GM19372 (cell line): ENCODE results near the gene SORCS3.

Experiments
- ATAC-seq: cut with Tn5 transposase; IDR thresholded peaks from one replicate; pipeline ENCODE4 v1.9.1; 2021; ENCODE audit warnings: mild to moderate bottlenecking, low read depth, moderate library complexity; ENCODE audit not compliant: unreplicated experiment

Gene SORCS3

DNA sequence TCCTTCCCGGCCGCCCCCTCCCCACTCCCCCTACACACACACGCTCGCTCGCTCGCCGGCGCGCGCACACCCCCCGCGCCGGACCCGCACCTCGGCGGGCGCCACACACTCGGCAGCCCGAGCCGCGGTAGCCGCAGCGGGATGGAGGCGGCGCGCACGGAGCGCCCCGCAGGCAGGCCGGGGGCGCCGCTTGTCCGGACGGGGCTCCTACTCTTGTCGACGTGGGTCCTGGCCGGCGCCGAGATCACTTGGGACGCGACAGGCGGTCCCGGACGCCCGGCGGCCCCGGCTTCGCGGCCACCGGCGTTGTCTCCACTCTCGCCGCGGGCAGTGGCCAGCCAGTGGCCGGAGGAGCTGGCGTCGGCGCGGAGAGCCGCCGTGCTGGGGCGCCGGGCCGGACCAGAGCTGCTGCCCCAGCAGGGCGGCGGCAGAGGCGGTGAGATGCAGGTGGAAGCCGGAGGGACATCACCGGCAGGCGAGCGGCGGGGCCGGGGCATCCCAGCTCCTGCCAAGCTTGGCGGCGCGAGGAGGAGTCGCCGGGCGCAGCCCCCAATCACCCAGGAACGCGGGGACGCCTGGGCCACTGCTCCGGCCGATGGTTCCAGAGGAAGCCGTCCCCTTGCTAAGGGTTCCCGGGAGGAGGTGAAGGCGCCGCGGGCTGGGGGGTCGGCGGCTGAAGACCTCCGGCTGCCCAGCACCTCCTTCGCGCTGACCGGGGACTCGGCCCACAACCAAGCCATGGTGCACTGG, at the start of gene SORCS3:
Gene SORCS3 (plus strand): TSS at position 104 of the 750 bp plus-strand sequence.
- no peak for ATAC-seq

DNA sequence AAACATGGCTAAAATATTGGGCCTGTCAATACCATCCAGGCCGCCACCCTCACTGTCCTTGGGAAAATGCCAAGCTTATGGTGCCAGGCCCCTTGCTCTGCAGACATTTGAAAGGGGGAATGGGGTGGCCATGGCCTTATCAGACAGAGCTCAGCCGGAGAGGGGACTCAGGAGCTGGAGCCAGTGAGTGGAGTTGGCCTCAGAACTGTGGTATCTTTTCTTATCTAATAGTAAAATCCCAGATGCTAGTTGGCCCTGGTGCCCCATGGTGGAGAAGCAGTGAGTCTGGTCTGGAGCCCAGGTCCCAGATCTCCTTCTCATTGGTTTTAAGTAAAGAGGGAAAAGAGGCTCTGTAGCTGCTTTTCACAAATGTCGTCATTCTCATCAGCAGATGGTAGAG, 49.6 kb upstream of the SORCS3 start:
- no peak for ATAC-seq

DNA sequence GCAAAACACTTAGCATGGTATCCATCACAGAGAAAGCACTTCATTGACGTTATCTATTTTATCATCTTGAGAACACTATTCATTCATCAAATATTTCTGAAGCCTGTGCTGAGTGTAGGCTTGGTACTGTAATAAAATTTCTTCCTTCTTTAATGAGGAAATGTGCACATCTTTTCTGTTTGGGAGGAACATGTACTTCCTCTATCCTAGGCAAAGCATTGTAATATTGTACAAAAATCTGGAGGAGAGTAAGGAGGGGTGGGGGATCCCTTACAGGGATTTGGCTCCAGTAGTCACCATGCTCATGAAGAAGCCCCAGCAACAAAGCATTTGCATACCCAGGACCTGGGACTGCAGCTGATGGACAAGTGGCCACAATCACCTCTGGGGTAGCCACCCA, 39.9 kb upstream of the SORCS3 start:
- ATAC-seq = no peak

DNA sequence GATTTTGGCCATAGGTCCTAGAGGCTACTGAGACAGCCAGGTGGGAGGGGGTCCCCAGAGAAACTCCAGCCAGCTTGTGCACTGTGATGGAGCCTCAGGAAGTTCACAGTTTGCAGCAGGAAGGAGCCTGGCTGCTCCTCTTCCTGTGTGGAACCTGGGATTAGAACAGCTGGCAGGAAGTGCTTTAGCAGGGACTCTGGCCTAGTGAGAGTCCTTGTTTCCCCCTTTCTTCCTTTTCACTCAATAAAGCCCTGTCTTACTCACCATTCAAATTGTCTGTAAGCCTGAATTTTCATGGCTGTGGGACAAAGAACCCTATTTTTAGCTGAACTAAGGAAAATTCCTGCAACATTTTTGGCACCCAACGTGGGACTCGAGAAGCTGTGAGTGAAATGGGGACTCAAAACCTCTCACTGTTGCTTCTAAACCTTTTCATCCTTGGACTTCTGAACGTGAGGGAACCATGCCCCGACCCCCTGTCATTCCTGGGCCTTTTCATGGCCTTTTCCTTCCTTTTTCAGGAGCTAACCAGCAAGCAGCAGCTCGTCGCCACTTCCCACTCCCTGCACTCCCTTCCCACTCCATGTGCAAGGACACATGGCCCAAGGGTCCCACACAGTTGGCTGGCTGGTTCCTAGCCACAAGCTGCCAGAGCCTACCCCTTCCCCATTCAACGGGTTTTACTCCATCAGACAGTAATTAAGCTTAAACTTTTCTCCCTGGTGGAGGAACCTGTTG, 32.8 kb upstream of the SORCS3 start:
- ATAC-seq = no peak

DNA sequence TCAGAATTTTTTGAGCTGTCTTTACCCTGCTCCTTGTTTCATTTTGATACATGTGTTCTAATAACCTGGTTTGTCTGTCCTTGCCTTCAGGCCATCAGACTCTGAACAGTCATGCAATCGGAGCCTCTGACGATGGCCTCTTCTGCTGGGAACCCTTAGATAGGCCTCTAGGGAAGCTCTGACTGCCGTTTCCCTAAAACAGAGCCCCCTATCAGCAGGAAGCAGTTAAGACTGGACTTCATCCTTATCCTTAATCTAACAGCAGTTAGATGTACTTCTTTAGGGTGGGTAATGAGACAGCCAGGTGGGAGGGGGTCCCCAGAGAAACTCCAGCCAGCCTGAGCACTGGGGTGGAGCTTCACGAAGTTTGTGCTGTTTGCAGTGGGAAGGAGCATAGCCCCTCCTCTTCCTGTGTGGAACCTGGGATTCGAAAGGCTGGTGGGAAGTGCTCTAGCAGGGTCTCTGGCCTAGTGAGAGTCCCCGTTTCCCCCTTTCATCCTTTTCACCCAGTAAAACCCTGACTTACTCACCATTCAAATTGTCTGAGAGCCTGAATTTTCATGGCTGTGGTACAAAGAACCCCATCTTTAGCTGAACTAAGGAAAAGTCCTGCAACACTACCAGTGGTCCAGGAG, 28.4 kb upstream of the SORCS3 start:
- ATAC-seq = no peak

DNA sequence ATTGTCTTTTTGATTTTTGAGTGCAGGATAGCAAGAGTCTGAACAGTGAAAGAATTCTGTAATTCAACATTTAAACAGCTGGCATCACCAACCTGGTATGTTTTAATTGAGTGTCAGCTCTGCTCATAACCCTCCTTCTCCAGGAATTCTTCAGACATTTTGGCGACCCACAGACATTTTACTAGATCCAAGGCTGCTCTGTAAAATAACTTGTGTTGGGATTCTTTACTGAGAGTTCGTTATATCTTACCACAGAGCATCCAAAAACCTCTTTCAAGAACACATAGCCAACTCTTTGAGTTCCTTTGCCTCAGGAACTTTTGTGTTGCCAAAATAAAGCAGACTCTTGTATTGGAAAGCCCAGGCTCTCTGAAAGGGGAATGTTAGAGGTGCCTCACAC, 27.7 kb upstream of the SORCS3 start:
- ATAC-seq = no peak

DNA sequence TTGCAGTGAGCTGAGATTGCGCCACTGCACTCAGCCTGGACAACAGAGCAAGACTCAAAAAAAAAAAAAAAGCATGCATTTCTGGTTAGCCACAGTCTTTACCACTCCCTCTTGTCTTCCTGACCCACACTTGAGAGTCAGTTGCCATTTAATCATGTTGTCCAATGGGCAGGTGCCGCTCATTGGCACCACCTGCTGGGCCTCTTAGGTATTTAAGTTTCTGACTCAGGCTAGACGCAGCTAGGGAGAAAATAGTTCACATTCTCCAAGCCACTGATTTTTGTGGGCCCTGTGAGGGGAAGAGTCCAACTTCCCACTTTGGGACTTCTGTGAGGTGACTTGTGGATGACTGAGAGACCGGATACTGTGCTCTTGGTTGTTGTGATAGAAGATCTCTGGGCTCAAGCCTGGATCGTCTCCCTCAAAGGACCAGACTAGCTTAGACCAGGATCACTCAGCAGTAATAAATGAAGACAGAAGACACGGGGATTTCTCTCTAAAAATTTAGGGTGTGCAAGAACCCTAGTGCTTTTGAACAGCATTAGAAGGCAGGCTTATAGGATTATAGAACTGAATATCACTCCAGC, 26.8 kb upstream of the SORCS3 start:
- no peak for ATAC-seq

DNA sequence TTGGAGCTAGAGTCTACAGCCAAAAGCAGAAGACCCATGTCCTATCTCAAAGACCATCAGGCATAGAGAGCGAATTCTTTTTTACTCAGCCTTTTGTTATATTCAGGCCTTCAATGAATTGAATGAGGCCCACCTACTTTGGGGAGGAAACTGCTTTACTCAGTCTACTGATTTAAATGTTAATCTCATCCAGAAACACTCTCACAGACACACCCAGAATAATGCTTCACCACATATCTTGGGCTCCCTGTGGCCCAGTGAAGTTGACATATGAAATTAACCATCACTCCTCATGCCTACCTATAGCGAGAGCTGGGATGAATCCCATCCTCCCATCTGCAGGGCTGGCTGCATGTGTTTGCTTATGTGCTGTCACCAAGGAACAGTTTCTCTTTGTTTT, 26.0 kb upstream of the SORCS3 start:
- no peak for ATAC-seq

DNA sequence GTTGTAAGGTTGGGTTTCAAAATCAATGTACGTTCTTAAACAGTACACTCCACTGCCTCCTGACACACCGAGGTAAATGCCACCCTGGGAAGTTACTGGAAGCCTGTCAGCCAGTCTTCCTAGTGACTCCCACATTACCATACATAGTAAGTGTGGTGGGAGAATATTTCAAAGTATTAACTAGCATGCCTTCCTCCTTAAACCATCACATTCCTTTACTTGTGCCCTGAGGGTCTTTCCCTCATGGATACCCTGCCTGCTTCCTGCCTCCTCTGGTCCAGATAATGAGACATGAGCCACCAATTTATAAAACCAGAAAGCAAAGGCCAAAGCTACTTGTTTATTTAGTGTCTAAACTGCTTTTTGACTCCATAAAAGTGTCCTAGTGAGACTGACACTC, 23.3 kb upstream of the SORCS3 start:
- no peak for ATAC-seq

DNA sequence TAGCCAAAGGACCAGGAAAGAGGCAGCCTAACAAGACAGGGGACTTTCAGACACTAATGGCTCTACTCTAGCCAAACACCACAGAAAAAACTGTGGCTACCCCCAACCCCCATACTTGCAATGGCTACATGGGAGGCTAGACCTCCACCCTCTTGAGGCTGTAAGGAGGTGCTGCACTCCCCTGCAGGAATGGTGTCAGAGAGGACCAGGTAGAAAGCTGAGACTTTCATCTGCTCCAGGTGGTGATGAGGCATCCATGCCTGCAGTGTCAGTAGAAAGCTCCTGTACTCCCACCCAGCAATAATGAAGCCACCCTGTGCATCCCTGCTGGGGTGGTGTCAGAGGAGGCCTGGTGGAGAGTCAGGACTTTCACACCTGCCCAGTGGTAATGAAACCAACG, 18.9 kb upstream of the SORCS3 start:
- no peak for ATAC-seq

DNA sequence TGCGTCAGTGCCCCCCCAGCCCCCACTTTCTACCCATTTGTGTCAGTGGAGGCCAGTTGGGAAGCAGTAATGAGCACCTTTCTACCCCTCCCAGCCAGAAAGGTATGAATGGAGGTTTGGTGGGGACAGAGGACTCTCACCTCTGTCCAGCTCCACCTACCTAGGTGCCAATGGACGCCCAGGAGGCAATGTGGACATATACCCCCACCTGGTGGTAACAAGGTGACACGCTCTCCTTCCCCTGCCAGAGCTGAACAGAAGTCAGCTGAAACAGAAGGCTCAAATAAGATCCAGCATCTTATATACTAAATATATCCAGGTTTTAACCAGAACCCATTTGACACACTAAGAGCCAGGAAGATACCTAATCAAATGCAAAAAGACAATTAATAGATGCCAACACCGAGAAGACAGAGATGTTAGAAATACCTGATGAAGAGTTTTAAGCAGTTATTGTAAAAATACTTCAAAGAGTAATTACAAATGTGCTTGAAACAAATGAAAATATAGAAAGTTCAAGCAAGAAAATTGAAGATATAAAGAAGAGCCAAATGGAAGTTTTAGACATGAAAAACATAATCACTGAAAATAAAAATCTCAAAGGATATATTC, 18.4 kb upstream of the SORCS3 start:
- peak; percentile 51 for ATAC-seq

DNA sequence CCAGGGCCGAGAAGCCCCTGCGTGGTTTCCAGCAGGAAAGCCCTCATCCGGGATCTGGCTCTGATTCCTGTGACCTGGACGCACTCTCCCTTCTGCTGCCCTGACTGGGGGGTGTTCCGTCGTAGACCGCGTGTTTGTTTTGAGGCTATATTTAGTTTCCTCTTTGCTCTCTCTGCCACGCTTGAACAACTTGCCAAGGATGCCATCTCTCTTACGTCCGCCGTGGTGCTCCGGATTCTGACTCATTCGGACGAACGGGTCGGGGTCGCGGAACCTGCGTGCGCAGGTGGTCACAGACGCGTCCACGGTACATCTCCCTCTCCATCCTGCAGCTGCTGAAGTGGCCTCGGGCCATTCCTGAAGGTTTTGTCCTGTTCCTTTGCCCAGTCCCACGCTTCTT, 10.4 kb upstream of the SORCS3 start:
- no peak for ATAC-seq

DNA sequence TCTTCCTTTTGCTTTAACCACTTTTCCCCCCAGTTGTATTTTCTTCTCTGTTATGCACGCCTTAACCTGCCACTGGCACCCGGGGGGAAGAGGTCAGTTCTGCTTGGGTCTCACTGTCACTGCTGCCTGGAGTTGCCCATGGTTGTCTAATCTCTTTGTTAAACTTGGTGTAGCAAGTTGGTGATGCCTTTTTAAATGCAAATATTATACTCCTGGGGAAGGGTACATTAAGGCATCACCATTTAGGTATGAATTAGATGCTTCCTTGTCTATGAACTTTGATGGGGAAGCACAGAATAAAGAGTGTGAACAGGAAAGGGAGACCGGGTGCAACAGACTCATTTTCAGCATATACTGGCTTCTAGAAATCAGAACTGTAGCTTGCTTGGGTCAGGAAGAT, 9.1 kb upstream of the SORCS3 start:
- no peak for ATAC-seq

DNA sequence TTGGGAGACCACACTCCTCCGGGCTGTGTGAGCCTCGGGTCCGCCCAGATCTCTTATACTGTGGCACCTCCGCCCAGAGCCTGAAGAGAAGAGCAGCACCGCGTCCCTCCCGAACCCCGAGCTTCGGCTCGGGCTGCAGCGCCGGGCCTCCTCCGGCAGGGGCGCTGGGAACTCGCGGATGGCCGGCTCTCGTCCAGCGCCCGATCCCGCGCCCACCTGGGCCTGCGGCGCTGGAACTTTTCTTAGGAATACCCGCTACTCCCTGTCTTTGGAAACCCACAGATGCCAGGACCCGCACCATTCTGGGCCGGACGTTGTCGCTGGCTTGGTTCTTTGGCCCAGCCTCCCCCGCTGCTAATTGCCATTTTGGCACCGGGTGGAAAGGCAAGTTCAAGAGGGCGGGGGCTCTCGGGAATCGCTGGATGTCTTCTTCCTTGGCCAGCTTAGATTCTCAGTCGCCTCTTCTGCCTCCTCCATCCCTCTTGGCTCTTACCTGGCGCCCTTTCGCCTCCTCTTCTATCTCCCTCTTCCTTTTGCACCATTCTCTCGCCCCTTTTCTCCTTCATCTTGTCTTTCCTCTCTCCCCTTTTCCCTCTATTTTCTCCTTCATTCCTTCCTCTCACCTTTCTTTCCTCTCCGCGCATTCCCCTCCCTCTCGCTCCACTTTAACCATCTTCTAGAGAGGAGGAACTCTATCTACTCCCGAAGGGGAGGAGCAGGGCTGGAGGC, 2.1 kb upstream of the SORCS3 start:
- peak; percentile 56 for ATAC-seq

DNA sequence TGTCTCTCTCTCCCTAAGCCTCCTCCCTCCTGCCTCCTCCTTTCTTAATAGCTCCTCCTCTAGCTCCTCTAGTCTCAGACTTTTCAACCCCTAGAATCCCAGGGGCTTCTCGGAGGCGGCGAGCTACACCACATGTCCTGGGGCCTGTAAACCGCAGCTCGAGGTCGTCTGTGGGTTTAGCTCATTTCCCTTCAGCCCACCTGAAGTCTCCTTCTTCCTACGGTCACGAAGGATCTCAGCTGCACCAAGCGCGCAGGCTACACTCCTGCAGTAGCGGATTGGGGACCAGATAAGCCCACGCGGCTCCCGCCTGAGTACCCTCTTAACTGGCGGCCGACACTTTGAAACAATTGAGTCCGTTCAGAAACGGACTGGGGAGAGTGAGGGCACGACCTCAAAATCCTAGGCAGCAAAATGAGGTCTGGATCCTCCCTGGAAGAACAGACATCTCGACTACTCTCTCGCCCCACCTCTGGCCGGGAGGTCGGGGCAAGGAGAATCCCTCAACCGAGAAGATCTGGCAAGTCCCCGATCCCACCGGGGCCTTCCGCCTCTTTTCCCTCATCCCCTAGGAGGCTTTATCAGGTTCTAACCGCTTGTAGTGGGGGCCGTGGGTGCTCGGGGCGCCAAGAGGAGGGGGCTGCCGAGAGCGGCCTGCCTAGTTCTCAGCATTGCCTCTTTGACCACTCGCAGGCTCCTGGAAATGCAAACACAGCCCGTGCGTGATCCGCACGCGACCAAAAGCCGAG, 1.3 kb upstream of the SORCS3 start:
- no peak for ATAC-seq

DNA sequence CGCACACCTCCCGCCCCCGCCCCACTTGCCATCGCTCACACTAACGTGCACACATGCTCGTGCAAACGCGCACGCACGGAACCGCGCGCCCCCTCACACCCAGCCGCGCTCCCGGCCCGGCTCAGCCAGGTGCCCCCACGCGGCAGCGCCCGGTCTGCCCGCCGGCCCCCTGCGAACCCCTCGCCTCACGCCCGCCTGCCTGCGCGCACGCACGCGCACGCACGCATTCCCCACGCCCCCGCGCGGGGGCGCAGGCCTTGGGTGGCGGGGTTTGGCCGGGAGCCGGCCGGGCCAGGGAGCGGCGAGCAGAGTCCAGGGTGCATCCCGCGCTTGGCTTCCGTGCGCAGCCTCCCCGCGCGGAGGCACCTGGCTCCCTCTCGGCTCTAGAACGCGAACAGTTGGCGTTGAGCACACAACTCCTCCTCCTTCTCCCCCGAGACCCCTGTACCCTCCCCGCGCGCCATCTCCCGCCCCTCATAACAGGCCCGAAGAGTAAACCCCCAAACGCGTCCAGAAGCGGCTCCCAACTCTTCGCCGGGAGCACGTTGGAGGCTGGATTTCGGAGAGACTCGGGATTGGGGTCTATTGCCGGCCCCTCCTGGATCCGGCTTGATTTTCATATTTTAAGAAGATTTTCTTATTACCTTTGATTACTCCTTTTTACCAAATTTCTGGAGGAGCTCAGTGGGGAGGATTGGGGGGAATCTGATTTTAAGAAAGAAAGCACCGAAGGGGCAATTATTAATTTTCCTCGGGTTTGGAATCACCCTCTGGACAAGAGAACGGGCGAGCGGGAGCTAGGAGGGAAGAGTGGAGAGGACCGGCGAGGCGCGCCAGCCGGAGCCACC, 527 bp upstream of the SORCS3 start:
- no peak for ATAC-seq

DNA sequence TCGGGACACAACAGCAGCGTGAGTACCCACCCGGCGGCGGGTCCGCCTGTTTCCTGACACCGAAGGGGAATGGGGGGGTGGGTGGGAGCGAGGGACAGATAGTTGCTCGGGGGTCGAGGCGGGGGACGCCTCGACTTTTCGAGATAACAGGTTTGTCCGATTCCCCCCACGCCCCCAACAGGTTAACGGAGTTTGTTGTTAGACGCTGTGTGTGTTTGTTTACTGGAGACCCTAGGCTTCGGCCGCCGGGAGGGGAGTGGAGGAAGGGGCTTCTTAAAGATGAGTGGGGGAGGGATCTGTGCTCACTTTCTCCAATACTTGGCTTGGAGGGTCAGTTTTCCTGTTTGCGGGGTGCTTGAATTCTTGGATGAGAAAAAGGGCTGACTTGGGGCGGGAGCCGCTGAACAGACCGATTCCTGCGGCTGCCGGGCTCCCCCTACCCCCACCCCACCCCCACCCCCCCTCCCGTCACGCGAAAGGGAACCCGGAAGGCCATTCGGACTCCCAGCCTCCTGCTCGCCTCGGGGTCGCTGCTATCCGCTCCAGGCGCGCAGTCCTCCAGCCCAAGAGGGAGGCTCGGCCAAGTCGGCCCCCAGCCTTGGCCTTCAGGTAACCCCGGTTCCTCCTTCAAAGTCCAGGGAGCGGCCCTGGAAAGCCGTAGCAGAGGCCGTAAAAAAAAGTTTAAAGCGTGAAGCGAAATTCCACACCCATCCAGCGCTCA, 1.0 kb downstream of the SORCS3 start:
- no peak for ATAC-seq
